HTERT RPE-1 (cell line): ENCODE measurements around the gene C2orf42.
"Not testable (repeated sequence)": the region's sequence is repeated elsewhere in the genome, so short reads cannot be mapped to it uniquely, and the experiment has no call there.

Experiments
- in situ Hi-C: fragments of 300-500 bp; cut with MboI; formaldehyde crosslinking; loops from 4 replicates; pipeline ENCODE4 v1.14.3; 2020; ENCODE audit warnings: low sequenced_read_pairs

Gene C2orf42

DNA sequence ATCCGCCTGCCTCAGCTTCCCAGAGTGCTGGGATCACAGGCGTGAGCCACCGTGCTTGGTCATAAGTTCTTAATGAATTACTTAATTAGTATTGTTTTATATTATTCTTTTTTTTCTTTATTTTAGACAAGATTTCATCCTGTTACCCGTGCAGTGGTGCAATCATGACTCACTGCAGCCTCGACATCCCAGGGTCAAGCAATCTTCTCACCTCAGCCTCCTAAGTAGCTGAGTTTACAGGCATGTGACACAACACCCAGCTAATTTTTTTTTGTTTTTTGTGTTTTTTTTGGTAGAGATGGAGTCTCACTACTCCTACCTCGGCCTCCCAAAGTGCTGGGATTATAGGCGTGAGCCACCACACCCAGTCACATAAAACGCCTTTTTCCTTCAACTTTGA lies 17.3 kb downstream of the C2orf42 start:
- in situ Hi-C loops = no loop called here

DNA sequence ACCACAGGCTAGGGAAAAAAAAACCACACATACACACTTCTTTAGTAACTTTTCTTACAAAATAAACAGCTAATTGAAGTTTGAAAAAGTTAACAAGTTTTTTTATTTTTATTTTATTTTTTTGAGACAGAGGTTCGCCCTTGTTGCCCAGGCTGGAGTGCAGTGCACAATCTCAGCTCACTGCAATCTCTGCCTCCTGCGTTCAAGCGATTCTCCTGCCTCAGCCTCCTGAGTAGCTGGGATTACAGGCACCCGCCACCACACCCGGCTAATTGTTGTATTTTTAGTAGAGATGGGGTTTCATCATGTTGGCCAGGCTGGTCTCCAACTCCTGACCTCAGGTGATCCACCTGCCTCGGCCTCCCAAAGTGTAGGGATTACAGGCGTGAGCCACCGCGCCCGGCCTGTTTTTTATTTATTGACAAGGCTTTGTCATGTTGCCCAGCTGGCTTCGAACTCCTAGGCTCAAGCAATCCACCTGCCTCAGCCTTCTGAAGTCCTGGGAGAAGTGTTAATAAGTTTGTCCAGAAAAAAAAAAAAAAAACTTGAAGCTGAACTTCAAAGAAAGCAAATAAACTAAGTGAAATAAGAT lies 21.1 kb downstream of the C2orf42 start:
- in situ Hi-C loops = not testable (repeated sequence)

DNA sequence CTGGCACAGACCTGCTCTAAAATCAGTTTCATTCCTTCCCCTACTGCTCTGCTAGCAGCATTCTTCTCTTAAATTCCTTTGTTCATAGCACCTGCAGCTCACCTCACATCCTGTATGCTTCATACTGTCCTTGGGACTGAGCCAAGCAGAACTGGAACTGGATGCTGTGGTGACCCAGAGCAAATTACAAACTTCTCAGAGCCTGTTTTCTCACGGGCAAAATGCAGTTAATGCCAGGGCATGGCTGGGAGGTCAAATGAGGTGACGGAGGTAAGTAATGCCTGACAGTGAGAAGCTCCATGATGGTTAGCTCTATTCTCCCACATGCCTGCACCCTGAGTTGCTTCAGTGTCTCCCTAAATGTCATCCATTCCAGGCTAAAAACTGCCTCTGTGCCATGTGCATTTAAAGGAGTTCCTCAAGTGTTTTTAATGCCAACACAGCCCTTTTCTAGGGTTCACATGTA lies 29.7 kb downstream of the C2orf42 start:
- in situ Hi-C loops = no loop called here

DNA sequence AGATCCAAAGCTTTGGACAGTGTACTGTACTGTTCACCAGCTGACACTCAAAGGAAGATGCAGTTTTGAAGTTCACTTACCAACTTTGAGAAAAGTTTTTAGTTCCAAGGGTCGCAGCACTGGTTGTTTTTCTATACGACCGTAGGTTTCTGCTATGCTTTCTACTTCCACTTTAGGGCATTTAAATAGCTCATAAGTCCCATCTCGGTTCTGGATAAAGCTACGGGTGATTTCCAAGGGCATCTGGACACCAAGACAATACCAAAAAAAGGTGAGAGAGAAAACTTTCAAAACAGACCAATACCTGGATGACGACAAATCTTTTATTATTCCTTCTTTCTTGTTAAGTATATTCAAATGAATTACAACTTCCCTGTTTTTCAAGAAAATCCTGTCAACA lies 30.3 kb downstream of the C2orf42 start:
- in situ Hi-C loops = no loop called here

DNA sequence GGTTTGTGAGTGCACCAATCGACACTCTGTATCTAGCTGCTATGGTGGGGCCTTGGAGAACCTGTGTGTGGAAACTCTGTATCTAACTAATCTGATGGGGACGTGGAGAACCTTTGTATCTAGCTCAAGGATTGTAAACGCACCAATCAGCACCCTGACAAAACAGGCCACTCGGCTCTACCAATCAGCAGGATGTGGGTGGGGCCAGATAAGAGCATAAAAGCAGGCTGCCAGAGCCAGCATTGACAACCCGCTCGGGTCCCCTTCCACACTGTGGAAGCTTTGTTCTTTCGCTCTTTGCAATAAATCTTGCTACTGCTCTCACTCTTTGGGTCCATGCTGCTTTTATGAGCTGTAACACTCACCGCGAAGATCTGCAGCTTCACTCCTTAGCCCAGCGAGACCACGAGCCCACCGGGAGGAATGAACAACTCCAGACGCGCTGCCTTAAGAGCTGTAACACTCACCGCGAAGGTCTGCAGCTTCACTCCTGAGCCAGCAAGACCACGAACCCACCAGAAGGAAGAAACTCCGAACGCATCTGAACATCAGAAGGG lies 41.6 kb downstream of the C2orf42 start:
- in situ Hi-C loops = not testable (repeated sequence)

DNA sequence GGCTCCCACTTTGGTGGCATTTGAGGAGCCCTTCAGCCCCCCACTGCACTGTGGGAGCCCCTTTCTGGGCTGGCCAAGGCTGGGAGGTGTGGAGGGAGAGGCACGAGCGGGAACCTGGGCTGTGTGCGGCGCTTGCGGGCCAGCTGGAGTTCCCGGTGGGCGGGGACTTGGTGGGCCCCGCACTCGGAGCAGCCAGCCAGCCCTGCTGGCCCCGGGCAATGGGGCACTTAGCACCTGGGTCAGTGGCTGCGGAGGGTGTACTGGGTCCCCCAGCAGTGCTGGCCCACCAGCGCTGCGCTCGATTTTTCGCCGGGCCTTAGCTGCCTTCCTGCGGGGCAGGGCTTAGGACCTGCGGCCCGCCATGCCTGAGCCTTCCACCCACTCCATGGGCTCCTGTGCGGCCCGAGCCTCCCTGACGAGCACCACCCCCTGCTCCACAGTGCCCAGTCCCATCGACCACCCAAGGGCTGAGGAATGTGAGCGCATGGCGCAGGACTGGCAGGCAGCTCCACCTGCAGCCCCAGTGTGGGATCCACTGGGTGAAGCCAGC lies 42.5 kb downstream of the C2orf42 start:
- in situ Hi-C loops = not testable (repeated sequence)

DNA sequence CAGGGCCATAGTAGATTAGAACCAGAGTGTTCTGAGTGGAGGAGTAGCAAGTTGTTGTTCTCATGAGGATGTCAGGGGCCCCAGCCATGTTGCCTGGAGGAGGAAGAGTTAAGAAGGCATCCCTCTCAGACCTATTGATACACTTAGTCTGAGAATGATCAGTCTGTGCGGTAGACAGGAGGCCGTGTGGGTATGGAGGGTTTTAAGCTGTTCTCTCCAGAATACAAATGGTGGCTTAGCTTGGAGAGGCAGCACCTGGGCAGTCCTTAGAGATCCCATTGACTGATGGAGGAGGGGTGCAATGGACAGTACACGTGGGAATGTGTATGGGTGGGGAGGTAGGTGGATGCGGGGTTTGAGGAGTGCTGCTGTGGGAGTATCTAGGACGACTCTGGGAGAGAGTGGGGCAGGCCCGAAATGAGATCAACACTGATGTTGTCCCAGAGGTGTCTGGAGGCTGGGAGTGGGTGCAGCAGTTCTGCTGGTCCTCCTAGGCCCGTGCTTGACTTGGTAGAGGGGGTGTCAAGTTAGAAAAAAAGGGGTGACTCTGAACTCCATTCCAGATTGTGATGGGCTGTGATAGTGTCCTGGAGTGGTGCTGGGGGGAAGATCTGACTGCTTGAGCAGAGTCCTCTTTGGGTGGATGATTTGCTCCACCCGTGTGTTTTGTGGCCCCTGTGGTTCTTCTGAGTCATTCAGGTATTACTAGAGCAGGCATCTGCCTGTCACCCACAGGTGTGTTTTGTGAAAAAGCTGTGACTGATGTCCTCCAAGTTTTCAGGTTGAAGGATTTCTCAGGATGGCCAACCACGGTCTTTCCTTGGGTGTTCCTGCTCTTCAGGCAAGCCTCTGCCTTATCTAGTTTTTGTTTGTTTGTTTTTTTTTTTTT lies 44.7 kb downstream of the C2orf42 start:
- in situ Hi-C loops = no loop called here

DNA sequence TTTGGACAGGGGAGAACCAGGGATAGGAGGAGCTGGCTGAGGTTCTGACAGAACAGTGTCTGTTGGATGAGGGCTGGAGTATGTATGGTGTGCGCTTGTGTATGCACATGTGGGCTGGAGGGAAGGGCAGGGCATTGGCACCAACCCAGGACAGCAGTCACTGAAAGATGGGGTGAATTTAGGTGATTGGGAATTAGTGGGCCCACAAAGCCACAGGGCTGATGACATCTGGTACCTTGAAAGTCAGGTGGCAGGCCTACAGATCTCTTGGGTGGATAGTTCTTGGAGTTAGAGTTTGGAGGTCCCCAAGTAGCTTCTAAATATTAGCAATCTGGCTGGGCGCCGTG lies 45.7 kb downstream of the C2orf42 start:
- in situ Hi-C loops = no loop called here

DNA sequence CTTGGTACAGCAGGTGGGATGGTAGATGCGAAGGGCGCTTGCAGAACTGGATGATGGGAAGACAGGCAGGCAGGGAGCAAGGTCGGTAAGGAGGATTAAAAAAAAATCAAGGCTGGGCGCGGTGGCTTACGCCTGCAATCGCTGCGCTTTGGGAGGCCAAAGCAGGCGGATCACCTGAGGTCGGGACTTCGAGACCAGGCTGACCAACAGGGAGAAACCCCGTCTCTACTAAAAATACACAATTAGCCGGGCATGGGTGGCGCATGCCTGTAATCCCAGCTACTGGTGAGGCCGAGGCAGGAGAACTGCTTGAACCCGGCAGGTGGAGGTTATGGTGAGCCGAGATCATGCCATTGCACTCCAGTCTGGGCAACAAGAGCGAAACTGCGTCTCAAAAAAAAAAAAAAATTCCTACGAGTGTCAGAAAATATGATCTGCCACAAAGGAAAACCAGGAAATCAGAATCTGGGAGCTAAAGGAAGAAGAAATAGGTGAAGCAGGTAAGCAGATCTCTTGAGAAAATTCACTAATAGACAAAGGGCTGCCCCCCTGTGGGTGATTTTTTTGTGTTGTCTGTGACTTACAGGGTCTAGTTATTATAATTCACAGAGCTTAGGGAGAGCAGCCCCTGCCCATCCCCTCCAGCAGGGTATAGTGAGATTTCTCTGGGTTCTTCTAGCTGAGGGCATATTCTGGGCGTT lies 46.2 kb downstream of the C2orf42 start:
- in situ Hi-C loops = no loop called here

DNA sequence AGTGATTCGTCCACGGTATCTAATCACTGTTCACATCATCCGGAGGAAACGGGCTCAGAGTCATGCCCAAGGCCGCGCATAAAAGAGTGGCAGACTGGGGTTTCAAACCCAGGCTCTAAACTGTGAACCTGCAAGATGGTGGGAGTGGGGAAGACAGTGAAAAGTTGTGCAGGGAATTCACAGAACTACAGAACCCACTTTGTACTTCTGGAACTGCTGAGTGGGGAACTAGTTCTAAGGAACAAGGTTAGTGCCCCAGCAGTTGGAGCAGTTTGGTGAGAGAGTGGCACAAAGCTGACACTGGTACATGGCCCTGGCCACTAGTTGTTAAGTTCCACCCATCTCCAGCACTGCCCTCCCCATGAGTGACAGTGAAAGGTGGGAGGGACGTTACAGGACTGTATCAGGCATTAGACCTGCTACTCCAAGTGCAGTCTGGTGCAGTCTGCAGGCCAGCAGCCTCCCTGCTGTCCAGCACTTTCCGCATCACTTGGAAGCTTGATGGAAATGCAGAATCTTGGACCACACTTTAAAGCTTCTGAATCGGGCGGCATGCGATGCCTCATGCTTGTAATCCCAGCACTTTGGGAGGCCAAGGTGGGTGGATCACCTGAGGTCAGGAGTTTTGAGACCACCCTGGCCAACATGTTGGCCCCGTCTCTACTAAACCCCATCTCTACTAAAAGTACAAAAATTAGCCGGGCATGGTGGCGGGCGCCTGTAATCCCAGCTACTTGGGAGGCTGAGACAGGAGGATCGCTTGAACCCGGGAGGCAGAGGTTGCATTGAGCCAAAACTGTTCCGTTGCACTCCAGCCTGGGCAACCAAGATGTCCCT lies 47.3 kb downstream of the C2orf42 start:
- in situ Hi-C loops = no loop called here

DNA sequence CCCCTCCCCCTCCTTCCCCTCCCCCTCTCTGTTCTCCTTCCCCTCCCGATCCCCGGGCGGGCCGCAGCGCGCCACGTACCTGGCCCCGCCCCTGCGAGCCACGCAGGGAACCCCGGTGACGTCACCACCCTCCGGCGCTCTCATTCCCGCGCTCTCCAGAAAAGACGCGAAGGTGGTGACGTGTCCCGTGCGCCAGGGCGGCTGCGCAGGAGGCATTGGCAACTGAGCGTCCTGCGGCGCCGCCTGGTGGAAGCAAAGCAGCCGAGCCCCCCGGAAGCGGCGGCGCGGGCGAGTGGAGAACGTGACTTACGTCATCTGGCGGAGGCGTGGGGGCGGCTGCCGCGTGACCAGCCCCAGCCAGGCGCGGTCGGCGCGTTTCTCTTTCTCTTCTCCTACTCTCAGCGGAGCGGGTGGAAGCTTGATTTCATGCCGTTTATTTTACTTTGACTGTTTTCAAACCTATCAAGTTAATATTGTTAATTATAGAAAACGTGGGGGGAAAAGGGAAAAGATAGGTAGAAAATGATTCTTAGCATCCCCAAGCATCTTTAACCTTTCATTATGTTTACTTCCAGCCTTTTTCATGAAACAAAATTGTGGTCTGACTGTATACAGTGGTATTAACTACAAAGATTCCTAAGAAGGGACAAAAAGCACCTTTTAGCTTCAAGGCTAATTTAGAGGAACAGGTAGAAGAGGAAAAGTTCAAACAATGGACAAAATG lies 48.1 kb downstream of the C2orf42 start:
- in situ Hi-C loops = no loop called here

DNA sequence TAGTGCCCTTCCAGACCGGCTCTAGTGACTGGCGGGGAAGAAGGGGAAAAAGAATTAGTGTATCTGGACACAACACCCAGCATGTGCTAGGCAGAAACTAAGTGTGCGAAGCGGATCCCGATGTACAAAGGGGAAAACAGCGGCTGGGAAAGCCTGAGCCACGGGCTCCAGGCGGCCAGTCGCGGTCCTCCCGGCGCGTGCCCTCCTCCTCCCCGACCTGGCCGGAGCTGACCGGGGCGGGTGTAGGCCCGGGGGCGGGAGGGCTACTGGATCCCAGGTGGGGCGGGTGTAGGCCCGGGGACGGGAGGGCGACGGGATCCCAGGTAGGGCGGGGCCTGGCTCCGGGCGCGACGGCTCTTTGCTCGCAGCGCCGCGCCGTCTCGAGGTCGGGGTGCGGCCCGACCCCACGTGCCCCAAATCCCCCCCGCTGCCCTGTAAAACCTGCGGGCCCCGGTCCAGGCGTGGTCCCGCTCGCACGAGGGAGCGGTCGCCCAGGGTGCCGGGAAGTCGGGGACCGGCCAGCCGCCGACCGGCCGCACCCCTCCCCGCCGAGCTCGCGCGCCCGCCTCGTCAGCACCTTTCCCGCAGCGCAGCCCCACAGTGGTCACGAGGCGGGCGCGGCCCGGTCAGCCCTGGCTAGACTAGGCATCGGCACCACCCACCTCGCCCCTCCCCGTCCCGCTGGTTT lies 48.8 kb downstream of the C2orf42 start:
- in situ Hi-C loops = no loop called here

DNA sequence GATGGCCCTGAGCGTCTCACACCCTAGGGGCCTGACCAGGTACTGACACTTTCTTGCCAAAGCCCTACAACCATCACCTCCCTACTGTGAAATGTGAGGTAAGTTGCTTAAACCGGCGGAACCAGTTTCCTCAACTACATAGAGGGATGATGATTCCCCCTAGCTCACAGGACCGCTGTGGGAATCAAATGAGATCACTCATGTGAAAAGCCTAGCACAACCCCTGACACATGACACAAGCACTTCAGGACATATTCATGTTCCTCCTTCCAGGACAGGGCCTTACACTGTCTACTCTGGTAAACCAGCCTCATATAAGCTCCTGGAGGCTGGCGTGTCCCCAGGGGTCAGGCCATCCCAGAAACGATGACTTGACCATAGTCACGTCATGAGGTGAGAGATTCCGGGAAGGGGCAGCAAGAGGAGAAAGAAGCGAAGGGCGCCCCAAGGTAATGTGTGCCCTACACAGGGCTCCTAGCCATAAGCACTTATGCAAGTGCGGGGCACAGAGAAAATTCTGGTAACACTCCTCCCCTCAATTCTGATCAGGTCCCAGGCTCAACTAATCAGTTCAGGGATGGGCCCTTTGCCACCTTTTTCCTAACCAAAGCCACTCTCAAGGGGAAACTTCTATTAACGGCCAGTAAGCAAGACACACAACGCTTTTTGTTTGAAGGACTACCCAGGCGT lies 49.5 kb downstream of the C2orf42 start:
- in situ Hi-C loops = no loop called here

DNA sequence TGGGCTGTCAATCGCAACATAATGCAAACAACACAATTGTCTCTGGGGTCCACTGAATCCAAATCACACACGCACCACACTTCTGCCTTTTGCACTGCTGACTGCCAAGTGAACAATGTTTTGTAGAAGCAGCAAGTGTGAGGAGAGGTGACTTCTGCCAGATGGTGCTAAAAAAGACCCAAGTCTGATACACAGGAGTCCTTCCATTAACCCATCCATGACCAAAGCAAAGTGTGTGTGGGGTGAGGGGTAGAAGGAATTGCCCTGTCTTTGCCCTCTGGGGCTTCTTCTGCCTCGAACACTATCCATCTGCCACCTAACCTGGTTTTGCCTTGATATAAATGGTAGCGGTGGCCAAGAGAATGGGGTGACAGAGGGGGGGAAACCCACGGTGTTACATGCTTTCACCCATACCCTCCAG lies 50.0 kb downstream of the C2orf42 start:
- in situ Hi-C loops = no loop called here

DNA sequence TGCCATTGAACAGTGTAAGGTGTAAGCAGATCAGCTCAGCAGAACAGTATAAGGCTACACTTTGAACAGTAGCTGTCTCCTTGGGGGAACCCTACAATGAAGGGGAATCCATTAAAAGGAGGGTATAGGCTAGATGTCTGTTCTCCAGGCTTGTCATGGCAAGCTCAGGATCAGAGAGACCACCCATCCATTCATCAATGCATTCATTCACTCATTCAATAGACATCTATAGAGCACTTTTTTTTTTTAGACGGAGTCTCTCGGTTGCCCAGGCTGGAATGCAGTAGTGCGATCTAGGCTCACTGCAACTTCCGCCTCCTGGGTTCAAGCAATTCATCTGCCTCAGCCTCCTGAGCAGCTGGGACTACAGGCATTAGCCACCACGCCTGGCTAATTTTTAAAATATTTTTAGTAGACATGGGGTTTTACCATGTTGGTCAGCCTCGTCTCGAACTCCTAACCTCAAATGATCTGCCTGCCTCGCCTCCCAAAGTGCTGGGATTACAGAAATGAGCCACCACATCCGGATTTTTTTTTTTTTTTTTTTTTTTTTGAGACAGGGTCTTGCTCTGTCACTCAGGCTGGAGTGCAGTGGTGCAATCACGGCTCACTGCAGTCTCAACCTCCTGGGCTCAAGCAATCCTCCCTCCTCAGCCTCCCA lies 56.4 kb downstream of the C2orf42 start:
- in situ Hi-C loops = not testable (repeated sequence)

DNA sequence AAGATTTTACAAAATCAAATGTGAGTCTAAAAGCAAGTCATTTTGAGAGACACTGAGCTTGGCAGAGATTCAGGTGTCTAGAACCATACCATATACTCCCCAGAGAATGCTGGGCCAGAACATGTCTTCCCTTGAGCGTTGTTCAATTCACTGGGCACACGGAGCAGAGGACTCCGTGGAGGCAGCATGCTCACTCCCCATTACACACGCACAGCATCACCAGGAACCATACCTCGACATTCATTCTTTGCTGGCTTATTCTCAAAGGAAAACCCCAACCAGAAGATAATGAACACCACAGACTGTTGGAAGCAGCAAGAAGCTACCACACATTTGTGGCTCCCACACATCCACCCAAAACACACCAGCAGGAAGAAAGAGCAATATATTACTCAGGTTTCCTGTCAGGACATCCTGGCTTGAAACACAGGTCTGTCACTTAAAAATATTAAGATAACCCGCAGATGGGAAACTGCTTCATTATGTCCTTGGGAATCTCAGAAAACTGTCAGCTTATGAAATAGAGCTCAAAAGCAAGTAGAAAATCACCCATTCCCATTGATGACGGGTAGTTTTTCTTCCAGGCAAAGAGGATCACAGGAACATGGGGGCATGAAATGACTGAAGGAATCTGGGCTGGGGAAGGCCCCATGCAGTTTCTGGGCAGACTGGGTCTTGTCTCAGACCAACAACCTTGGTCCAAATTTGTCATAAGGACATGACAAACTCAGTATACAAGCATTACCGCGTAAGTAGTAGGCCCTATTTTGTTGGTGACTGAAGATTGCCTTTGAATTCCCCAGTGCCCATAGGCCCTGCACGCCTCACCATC lies 57.1 kb downstream of the C2orf42 start:
- in situ Hi-C loops = no loop called here

DNA sequence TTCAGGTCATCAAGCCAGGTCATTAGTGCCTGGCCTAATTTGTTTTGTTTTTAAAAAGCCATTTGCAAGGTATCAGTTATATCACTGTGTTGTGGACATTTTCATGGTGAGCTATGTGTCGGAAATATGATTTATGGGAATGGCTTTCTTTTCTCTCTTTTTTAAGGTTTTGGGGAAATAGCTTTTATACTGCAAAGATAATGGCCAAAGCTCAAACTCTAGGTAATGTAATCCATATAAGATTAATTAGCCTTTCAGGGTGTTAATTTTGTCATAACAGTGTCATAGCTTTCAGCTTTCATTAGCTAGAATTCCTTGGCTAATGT lies 57.7 kb downstream of the C2orf42 start:
- in situ Hi-C loops = no loop called here
